Measurements from ENCODE around the gene TCTA. TPM values are rescaled to one million over a fixed set of nuclear protein-coding genes. Genes with fewer than 3 reads are reported as not detected.
"Not testable (repeated sequence)": the region's sequence is repeated elsewhere in the genome, so short reads cannot be mapped to it uniquely, and the experiment has no call there.

The TCTA gene, protein sequence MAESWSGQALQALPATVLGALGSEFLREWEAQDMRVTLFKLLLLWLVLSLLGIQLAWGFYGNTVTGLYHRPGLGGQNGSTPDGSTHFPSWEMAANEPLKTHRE
- total RNA-seq (2014; rRNA removed; shearing (Covaris generic)) = 22.9 and 29.8 TPM in 2 replicates
- 34.1 and 37.5 TPM in 2 replicates for polyA plus RNA-seq (2015; cell fraction: cytosol; rRNA removed)
- 18.3 and 18.4 TPM in 2 replicates for polyA plus RNA-seq (2015; cell fraction: nucleus; rRNA removed)

GRCh38 chr3:49411968-49412631, at the start of gene TCTA, which contains the start of gene RHOA:
TSS of gene TCTA (plus strand) at chr3:49412423. CDS start at chr3:49412427, 4 bp downstream.
TSS of gene RHOA (minus strand) at chr3:49411976. CDS start at chr3:49375589, 36,387 bp downstream.
- peak; percentile 100 for DNase-seq (ENCODE audit: low read depth)

- no peak for DNase-seq (ENCODE audit: low read depth)
These were observed 49.7 kb upstream of the TCTA start for GRCh38 chr3:49362561-49362960.

DNA sequence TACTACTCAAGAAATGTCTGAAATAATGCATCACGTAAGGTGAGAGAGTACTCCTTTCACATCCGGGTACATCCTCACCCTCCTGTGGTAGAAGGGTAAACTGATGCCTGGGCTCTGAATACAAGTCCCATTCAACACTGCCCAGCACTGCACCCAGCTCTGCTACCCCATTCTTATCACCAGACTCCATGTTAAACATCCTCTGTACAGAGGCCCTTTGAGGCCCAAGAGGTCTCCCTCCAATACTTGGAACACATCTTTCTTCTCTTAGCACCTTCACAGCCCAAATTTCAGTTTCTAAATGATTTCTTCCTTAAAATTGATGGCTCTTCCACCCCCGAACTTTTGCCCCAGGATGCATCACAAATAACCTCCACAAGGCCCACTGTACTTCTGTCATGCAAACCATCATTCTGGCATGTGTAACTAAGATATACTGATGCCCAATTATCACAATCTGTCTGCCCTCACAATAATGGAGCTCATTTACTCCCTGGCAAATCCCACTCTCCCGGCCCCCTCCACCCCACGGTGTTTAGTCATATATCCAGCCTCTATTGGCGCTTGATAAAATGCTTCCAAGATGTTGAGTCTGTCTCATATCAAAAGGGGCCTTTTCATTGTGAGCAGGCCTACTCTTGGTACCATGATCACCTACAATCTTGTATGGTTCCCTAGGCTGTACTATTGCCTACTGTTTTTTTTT, 41.5 kb upstream of the TCTA start:
- no peak for DNase-seq (ENCODE audit: low read depth)

DNA sequence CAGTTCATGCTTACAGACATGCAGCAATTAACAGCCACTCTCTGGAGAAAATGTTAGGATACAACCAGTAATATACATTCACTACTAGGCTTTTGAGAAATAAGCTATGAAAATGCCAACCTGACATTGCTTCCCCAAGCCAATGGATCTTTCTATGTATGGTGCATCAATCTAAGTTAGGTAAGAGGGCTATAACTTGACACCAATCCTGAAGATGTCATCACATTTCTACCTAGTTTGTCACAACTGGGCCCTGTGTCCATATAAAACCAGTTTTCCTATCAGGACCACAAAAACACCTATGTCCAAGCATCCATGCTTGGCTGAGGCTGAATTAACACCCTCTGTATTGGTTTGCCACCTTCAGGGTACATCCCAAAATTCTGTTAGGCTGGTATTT, 40.3 kb upstream of the TCTA start:
- DNase-seq (ENCODE audit: low read depth) = no peak

GRCh38 chr3:49377483-49377882, 34.7 kb upstream of the TCTA start:
- DNase-seq (ENCODE audit: low read depth) = peak; percentile 54

GRCh38 chr3:49378249-49378895, 33.9 kb upstream of the TCTA start:
- DNase-seq (ENCODE audit: low read depth) = peak; percentile 24

GRCh38 chr3:49383387-49383786, 28.8 kb upstream of the TCTA start:
- no peak for DNase-seq (ENCODE audit: low read depth)

- no peak for DNase-seq (ENCODE audit: low read depth)
These were observed 26.6 kb upstream of the TCTA start for GRCh38 chr3:49385617-49386016.

DNA sequence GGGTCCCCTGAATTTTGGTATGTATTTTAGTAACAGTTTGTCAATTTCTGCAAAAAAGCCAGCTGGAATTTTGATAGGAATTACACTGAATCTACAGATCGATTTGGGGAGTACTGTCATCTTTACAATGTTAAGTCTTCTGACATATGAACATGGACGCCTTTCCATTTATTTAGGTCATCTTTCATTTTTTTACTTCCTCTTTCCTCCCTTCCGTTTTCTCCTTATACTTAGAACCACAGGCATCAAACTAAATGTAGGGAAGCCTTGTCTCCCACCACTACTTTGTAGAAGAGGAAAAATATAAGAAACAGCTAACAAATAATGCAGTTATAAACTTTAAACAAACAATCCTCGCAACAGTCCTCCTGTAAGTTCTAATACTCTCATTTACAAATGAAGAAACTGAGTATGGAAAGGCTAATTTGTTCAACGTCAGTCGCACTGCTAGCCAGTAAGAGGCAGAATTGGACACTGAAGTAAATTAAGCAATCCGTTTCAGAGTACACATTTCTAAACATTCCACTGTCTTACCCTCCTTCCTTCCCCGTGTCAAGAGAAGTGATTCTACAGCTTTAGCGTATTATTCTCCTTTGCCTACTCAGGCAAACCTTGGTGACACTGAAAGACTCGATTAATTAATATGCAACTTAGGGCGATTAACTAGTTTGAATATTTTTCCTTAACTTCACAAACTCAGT, 26.0 kb upstream of the TCTA start:
- no peak for DNase-seq (ENCODE audit: low read depth)

DNA sequence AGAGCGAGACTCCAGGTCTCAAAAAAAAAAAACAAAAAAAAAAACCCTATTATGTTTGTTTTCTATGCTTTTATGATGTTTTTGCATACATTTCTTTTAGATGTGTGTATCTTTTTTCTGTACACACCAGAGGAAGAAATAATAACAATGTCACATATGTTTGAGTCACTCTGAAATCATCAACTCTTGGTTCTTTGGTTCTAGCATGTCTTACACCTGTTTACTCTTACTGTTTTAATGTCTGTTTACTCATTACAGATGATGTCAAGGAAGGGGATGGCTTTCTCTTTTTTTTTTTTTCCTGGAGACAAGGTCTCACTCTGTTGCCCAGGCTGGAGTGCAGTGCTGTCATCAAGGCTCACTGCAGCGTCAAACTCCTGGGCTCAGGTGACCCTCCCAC, 24.5 kb upstream of the TCTA start:
- DNase-seq (ENCODE audit: low read depth) = no peak

- no peak for DNase-seq (ENCODE audit: low read depth)
These were observed 23.9 kb upstream of the TCTA start for GRCh38 chr3:49388289-49388820.

- DNase-seq (ENCODE audit: low read depth) = no peak
These were observed 22.9 kb upstream of the TCTA start for GRCh38 chr3:49389297-49389696.

- DNase-seq (ENCODE audit: low read depth) = not testable (repeated sequence)
These were observed 20.9 kb upstream of the TCTA start for GRCh38 chr3:49391310-49391709.

GRCh38 chr3:49397470-49397869, 14.8 kb upstream of the TCTA start:
- no peak for DNase-seq (ENCODE audit: low read depth)

GRCh38 chr3:49399461-49399860, 12.8 kb upstream of the TCTA start:
- DNase-seq (ENCODE audit: low read depth) = peak; percentile 40

- no peak for DNase-seq (ENCODE audit: low read depth)
These were observed 10.5 kb upstream of the TCTA start for GRCh38 chr3:49401766-49402165.

DNA sequence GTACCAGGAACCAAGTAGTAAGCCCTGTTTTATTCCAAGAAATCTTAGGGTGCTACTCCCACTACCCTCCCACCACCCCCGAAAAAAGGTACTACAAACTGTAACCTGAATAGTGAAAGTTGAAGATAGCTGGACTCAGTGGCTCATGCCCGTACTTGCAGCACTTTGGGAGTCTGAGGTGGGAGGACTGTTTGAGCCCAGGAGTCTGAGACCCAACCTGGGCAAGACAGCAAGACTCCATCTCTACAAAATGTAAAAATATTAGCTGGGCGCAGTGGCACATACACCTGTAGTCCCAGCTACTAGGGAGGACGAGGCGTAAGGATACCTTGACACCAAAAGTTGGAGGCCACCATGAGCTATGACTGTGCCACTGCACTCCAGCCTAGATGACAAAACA, 8.3 kb upstream of the TCTA start:
- no peak for DNase-seq (ENCODE audit: low read depth)

GRCh38 chr3:49405570-49405969, 6.7 kb upstream of the TCTA start:
- not testable (repeated sequence) for DNase-seq (ENCODE audit: low read depth)

GRCh38 chr3:49406571-49407565, 5.4 kb upstream of the TCTA start:
- DNase-seq (ENCODE audit: low read depth) = no peak

Data from HT1080 (cell line).